Measurements from ENCODE around the gene PTPN5.

Gene PTPN5

GRCh38 chr11:18773104-18773503, 18.5 kb downstream of the PTPN5 start:
- DNase-seq: no peak

- no peak for DNase-seq
These were observed 19.4 kb downstream of the PTPN5 start for GRCh38 chr11:18772211-18772610.

- no peak for DNase-seq
These were observed 20.1 kb downstream of the PTPN5 start for GRCh38 chr11:18771266-18772035.

GRCh38 chr11:18770479-18771125, 21.0 kb downstream of the PTPN5 start:
- no peak for DNase-seq

GRCh38 chr11:18769802-18770456, 21.7 kb downstream of the PTPN5 start:
- no peak for DNase-seq

GRCh38 chr11:18768978-18769377, 22.6 kb downstream of the PTPN5 start:
- DNase-seq: no peak

- DNase-seq: no peak
These were observed 23.1 kb downstream of the PTPN5 start for GRCh38 chr11:18768472-18768901.

- no peak for DNase-seq
These were observed 25.6 kb downstream of the PTPN5 start for GRCh38 chr11:18766015-18766414.

GRCh38 chr11:18765554-18765953, 26.0 kb downstream of the PTPN5 start:
- DNase-seq: no peak

- no peak for DNase-seq
These were observed 29.9 kb downstream of the PTPN5 start for GRCh38 chr11:18761741-18762140.

- DNase-seq: no peak
These were observed 30.5 kb downstream of the PTPN5 start for GRCh38 chr11:18761144-18761543.

- no peak for DNase-seq
These were observed 33.8 kb downstream of the PTPN5 start for GRCh38 chr11:18757811-18758210.

- DNase-seq: no peak
These were observed 34.7 kb downstream of the PTPN5 start for GRCh38 chr11:18756889-18757288.

GRCh38 chr11:18754308-18754707, 37.3 kb downstream of the PTPN5 start:
- no peak for DNase-seq

GRCh38 chr11:18752502-18752901, 39.1 kb downstream of the PTPN5 start:
- DNase-seq: no peak

- no peak for DNase-seq
These were observed 40.7 kb downstream of the PTPN5 start for GRCh38 chr11:18750944-18751343.

GRCh38 chr11:18749681-18750319, 41.8 kb downstream of the PTPN5 start:
- no peak for DNase-seq

- no peak for DNase-seq
These were observed 42.7 kb downstream of the PTPN5 start for GRCh38 chr11:18748766-18749365.

GRCh38 chr11:18745251-18745650, 46.3 kb downstream of the PTPN5 start:
- no peak for DNase-seq

- DNase-seq: no peak
These were observed 47.6 kb downstream of the PTPN5 start for GRCh38 chr11:18743900-18744514.

GRCh38 chr11:18743365-18743764, 48.2 kb downstream of the PTPN5 start:
- DNase-seq: no peak

- DNase-seq: no peak
These were observed 49.8 kb downstream of the PTPN5 start for GRCh38 chr11:18741783-18742182.

- no peak for DNase-seq
These were observed 51.9 kb downstream of the PTPN5 start for GRCh38 chr11:18739685-18740084.
